SK-N-MC (cell line): ENCODE results near the gene RPL7A.
"Not testable (repeated sequence)": the region's sequence is repeated elsewhere in the genome, so short reads cannot be mapped to it uniquely, and the experiment has no call there.

Experiments used
- DNase-seq: peaks from one replicate; pipeline ENCODE4 v3.0.0-alpha.2; 2011; ENCODE audit warnings: low read depth, low spot score
- H3K27ac ChIP-seq: fragments of 200-600 bp; sonication (generic); 2 replicates; pipeline ENCODE4 v1.5.1; 2016; ENCODE audit warnings: mixed run types
- H3K36me3 ChIP-seq: fragments of 200-600 bp; sonication (generic); 2 replicates; pipeline ENCODE4 v1.6.1; 2017; ENCODE audit warnings: antibody characterized with exemption, low read length, mixed read lengths; ENCODE audit not compliant: insufficient read depth
- H3K4me3 ChIP-seq: fragments of 200-600 bp; sonication (generic); 2 replicates; pipeline ENCODE4 v1.5.1; 2016
- H3K9ac ChIP-seq: fragments of 200-600 bp; sonication (generic); 2 replicates; pipeline ENCODE4 v1.8.0; 2017; ENCODE audit warnings: mixed run types, mixed read lengths; ENCODE audit not compliant: insufficient read length
- H3K9me3 ChIP-seq: fragments of 200-600 bp; sonication (generic); 2 replicates; pipeline ENCODE4 v1.6.1; 2017; ENCODE audit warnings: low read depth, mild to moderate bottlenecking, antibody characterized with exemption, low read length, moderate library complexity, mixed read lengths
- EZH2 ChIP-seq: fragments of 200-600 bp; sonication (generic); IDR thresholded peaks from one replicate; pipeline ENCODE4 v1.6.1; 2017; ENCODE audit warnings: antibody characterized with exemption
- FOXP2 ChIP-seq: optimal IDR thresholded peaks from 2 replicates; pipeline ENCODE3; 2011; ENCODE audit warnings: mild to moderate bottlenecking, moderate library complexity; ENCODE audit not compliant: insufficient read depth; ENCODE audit errors: extremely low read length, control extremely low read depth
- POLR2AphosphoS5 ChIP-seq: IDR thresholded peaks from 2 replicates; pipeline ENCODE4 v1.6.1; 2012; ENCODE audit warnings: mild to moderate bottlenecking, low read depth, low read length, borderline replicate concordance

The RPL7A gene

GRCh38 chr9:133333566-133333965 is 14.5 kb upstream of the RPL7A start:
- no peak for TF ChIP-seq FOXP2
- TF ChIP-seq EZH2: no peak
- TF ChIP-seq POLR2AphosphoS5: no peak
- H3K27ac ChIP-seq: no peak overlapping the region
- peaks cover 45% of the 10 kb centered on the region for H3K36me3 ChIP-seq
- H3K4me3 ChIP-seq: no peak overlapping the region
- no peaks in the 10 kb centered on the region for H3K9me3 ChIP-seq
- DNase-seq: no peak
- H3K9ac ChIP-seq: no peak overlapping the region

GRCh38 chr9:133334161-133334560 is 13.9 kb upstream of the RPL7A start:
- Histone ChIP-seq H3K4me3 (no peak overlapping the region), H3K9me3 (no peaks in the 10 kb centered on the region), H3K9ac (no peak overlapping the region), H3K27ac (no peak overlapping the region), H3K36me3 (peaks cover 45% of the 10 kb centered on the region)
- DNase-seq: no peak
- TF ChIP-seq EZH2 (no peak), POLR2AphosphoS5 (no peak), FOXP2 (no peak)

- H3K27ac ChIP-seq, DNase-seq, H3K9me3 ChIP-seq: not testable (repeated sequence)
- Histone ChIP-seq H3K4me3 (peak overlapping the region; percentile 86), H3K9ac (peak overlapping the region; percentile 87), H3K36me3 (peaks cover 50% of the 10 kb centered on the region)
These were observed 13.1 kb upstream of the RPL7A start for GRCh38 chr9:133334888-133335287.

- H3K27ac ChIP-seq: peak within 1 kb of the TSS; percentile 70
- no peaks in the 10 kb centered on the region for H3K9me3 ChIP-seq
- peak within 1 kb of the TSS; percentile 87 for H3K9ac ChIP-seq
- H3K4me3 ChIP-seq: peak within 1 kb of the TSS; percentile 86
- peaks cover 56% of the 10 kb centered on the region for H3K36me3 ChIP-seq
- TF ChIP-seq EZH2: no peak
- peak; percentile 94 for TF ChIP-seq POLR2AphosphoS5
- TF ChIP-seq FOXP2: no peak
- peak; percentile 22 for DNase-seq
These were observed 11.8 kb upstream of the RPL7A start, which contains the start of gene SURF6 for GRCh38 chr9:133335924-133336811. SURF6 (minus strand) TSS chr9:133336188; CDS start chr9:133336132, 56 bp downstream.

GRCh38 chr9:133339641-133340040 is 8.4 kb upstream of the RPL7A start:
- Histone ChIP-seq H3K9ac (no peak overlapping the region), H3K36me3 (peaks cover 56% of the 10 kb centered on the region)
- no peak for TF ChIP-seq EZH2
- no peak for TF ChIP-seq FOXP2
- TF ChIP-seq POLR2AphosphoS5: no peak

GRCh38 chr9:133340256-133340655 is 7.8 kb upstream of the RPL7A start:
- no peak overlapping the region for H3K9ac ChIP-seq
- no peak for DNase-seq
- TF ChIP-seq EZH2 (no peak), FOXP2 (no peak), POLR2AphosphoS5 (no peak)
- no peaks in the 10 kb centered on the region for H3K9me3 ChIP-seq
- no peak overlapping the region for H3K4me3 ChIP-seq
- peaks cover 59% of the 10 kb centered on the region for H3K36me3 ChIP-seq
- no peak overlapping the region for H3K27ac ChIP-seq

More at GRCh38 chr9:133339641-133340040, 8.4 kb upstream of the RPL7A start:
- H3K27ac ChIP-seq: peak overlapping the region; percentile 22; the same call in 1 of the 2 replicates
- no peaks in the 10 kb centered on the region for H3K9me3 ChIP-seq
- DNase-seq: no peak
- H3K4me3 ChIP-seq: no peak overlapping the region

GRCh38 chr9:133340916-133341315 is 7.1 kb upstream of the RPL7A start:
- Histone ChIP-seq H3K4me3 (no peak overlapping the region), H3K36me3 (peaks cover 65% of the 10 kb centered on the region), H3K9me3 (no peaks in the 10 kb centered on the region), H3K27ac (no peak overlapping the region), H3K9ac (no peak overlapping the region)
- TF ChIP-seq FOXP2: no peak
- DNase-seq: no peak

GRCh38 chr9:133341369-133342068 is 6.5 kb upstream of the RPL7A start:
- no peaks in the 10 kb centered on the region for H3K9me3 ChIP-seq
- H3K4me3 ChIP-seq: no peak overlapping the region
- H3K9ac ChIP-seq: no peak overlapping the region
- TF ChIP-seq EZH2: no peak
- TF ChIP-seq POLR2AphosphoS5: no peak
- no peak for TF ChIP-seq FOXP2
- no peak for DNase-seq
- no peak overlapping the region for H3K27ac ChIP-seq
- H3K36me3 ChIP-seq: peaks cover 71% of the 10 kb centered on the region
